ENCODE measurements around the gene RAD51B.

DNA sequence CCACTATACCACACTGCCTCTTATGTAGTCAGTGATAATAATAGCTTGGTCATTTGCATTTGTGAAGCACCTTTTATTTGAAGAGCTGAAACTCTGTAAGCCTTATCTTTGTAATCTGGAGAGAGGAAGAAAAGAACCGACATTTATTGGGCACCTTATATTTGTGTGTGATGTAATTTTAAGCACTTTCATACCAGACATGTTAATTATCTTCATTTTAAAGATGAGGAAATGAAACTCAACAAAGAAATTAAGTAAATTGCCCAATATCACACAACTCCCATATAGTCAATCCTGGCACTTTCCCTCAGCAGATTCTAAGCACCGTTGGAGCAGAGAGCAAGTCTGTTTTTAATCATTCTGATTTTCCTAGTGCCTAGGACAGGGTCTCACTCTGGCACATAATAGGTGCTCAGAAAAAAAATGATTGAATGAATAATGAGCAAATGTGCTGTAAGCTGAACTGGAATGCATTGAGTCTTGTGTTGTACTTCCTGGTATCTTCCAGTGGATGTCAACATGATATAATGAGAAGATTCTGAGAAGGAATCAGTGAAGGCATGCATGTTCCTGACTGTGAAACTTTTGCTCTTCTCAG lies 554.4 kb downstream of the RAD51B start:
- no peak for TF ChIP-seq SUZ12 (IDR thresholded peaks at IDR 0.05; ENCODE audit: extremely low read depth, insufficient read depth, insufficient read length)
- TF ChIP-seq YY1 (IDR thresholded peaks at IDR 0.05; ENCODE audit: insufficient read depth, insufficient read length): no peak
- no peak for TF ChIP-seq ZNF274 (IDR thresholded peaks at IDR 0.05; ENCODE audit: low read depth, low read length)
